GOT3 (cell line): ENCODE data around the gene NMNAT2.
"Not testable (repeated sequence)": the region's sequence is repeated elsewhere in the genome, so short reads cannot be mapped to it uniquely, and the experiment has no call there.

Experiments
- DNase-seq: peaks from one replicate; lab custom pipeline; 2025; ENCODE audit warnings: mixed read lengths; lab: John Stamatoyannopoulos, UW

Gene NMNAT2

GRCh38 chr1:183418696-183419095 lies 516 bp upstream of the NMNAT2 start:
- DNase-seq: no peak

DNA sequence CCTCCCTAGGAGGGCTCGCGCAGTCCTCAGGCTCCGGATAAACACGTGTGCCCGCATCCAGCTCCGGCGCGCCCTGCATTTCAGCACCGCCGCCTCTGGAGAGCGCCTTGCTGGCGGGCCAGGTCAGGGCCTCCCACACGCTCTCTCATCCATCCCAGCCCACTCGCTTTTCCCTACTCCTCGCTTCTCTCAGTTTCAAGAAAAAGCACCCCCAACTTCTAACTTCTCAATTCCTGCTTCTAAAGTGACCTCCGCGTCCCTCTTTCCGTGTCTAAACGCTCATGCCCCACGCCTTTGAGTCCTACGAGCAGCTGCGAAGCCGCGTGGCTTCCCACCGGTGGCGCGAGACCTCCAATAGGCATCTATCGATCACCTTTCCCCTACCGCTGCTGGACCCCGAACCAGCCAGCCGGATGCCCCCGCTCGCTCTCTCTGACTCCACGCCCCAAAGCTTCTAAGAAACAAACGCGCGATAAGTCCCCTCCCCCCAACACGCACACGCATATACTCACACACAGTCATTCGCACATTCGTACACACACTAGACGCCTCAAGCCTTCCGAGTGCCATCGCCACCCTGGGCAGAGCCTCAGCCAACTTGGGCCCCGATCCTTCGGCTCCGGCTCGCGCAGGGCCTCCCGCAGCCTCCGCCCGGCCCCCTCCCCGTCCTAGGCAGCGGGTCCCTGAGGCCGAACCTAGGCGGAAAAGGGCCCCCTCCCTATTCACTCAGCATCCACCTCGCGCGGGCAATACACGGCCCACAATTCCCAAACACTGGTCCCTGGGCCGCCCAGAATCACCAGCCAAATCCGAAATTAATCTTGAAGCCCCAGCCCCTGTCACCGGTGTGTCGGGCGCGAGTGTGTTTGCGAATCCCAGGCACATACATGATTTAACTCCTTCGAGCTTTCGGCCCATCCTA lies 1.1 kb downstream of the NMNAT2 start:
- DNase-seq: peak; percentile 29

DNA sequence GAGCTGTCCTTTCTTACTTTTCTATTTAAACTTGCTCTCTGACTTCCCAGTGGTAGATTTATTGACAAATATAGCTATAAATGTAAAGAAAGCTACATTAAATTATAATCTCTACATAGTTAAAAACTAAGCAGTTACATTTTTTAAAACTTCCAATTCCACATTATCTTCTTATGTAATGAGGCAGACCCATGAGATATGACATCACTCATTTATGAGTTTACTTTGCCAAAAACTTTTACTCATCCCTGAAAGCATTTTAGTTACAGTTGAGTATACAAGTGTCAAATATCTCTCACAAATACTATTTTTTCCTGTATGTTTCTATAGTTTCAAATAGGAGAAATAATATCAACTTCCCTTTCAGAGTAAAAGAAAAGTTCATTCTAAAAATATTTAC lies 3.8 kb downstream of the NMNAT2 start:
- no peak for DNase-seq

- DNase-seq: no peak
These were observed 7.1 kb downstream of the NMNAT2 start for GRCh38 chr1:183411091-183411490.

GRCh38 chr1:183407961-183408360 lies 10.2 kb downstream of the NMNAT2 start:
- no peak for DNase-seq

- DNase-seq: no peak
These were observed 10.7 kb downstream of the NMNAT2 start for GRCh38 chr1:183407474-183407873.

- DNase-seq: no peak
These were observed 13.7 kb downstream of the NMNAT2 start for GRCh38 chr1:183404476-183404875.

DNA sequence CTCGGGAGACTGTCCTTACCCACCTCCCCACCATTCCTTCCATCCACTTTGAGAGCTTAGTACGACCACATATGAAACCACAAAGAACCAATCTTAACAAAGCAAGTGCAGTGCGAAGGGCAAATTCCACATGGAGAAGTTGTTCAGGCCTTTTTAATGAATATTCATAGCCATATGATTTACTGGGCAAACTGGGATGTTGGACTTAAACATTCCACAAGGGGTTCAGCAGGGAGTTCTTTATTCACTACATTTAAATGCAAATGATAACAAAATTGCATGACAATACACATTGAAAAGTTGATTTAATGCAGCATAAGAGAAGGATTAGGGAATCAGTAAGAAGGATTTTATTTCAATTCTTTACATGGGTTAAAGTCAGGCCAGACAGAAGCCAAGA lies 14.7 kb downstream of the NMNAT2 start:
- DNase-seq: no peak

GRCh38 chr1:183401565-183401964 lies 16.6 kb downstream of the NMNAT2 start:
- DNase-seq: not testable (repeated sequence)

DNA sequence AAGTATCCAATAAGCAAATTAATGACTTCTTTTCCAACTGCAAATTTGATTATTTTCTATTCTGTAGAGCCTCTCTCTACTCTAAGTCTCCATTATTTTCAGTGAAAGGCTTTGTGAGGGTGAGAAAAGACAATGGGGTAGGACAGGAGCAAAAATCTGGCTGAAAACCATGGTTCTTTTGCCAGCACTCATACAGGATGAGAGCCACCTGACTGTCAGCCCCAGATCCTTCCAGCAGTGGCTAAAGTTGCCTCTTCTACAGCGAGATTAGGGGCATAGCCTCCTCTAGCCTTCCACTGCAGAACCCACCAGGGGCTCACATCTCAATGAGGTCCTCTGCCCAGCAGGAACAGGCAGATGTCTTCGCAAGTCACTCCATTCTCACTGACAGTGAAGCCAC lies 23.7 kb downstream of the NMNAT2 start:
- DNase-seq: no peak

GRCh38 chr1:183391863-183392262 lies 26.3 kb downstream of the NMNAT2 start:
- DNase-seq: no peak

DNA sequence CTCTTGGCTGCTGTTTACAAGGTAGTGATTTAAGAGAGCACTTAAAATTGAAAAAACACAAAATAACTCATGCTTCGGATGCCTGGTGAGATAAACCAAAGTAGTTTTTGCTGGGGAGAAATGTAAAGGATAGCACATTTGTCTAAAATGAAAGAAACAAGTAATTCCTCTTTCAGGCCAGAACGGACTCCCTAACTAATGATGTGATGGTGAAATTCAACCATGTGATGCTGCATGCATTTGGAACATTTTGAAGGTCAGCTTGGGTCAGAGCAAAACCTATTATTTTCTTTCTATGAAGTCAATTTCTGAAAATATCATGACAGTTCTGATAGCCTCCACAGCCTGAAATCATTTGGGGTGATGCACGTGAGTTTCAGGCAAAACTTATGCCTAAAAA lies 27.6 kb downstream of the NMNAT2 start:
- DNase-seq: no peak

DNA sequence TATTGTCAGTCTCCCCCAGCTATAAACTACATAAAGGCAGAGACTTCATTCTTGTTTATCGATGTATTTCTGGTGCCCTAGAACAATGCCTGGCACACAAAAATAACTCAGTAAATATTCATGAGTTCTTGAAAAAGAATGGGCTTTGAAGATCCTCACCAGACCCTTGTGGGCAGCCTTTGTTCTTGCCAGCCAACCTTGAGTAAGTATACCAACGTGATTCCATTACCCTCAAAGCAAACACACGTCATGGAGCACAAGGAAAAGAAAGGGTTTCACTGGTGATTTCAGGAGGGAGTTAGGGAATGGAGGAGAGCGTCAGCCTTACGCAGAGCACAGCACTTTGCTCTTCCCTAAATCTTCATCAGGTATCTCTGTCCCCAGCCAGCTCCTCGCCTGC lies 29.4 kb downstream of the NMNAT2 start:
- no peak for DNase-seq

DNA sequence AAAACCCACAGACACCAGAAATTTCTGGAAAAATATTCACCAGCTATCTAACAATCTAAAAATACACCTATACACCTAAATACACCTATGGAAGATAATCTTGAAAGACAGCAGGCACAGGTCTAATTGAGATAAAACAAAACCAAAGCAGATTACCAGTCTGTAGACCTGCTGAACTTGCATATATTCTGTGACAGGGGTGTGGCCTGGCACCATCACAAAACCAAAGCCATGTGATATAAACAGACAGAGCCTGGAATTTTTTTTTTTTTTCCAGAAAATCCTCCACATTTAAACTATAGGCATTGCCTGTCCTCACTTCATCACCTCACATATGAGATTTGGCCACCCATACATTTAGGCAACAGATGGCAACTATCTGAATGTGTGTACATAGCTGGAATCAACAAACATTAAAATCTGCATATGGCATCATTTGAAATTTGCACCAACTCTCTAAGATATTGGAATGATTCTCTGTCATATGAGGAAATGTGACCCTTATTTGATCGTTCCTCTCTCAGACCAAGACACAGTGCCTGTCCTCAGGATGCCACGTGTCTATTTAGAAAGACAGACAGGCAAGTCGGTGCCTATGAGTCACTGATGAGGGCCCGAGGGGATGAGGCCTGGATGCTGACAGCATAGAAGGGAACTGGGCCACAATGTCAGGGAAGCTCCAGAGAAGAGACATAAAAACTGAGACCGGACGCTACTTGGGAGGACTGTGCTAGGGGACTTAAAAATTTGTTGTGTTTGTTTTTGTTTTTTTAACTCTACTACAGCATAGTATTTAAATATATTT lies 32.6 kb downstream of the NMNAT2 start:
- DNase-seq: no peak

DNA sequence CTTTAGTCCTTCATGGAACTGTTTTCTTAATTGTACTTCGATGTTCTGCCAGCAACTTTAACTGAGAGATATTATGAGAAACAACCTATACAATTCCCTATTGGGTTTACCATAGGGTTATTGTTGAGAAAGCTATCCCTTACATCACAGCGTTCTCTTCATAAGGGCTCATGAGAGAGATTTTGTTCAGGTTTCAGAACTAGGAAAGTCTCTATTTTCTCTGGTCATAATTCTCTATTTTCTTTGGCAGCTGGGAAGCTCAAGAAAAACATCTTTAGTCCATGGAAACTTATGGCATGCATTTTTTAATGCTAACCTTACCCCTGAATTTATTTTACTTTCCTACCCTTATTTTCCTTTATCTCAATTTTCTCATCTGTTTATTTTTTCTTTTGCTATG lies 38.2 kb downstream of the NMNAT2 start:
- DNase-seq: no peak

- DNase-seq: no peak
These were observed 42.8 kb downstream of the NMNAT2 start for GRCh38 chr1:183375381-183375780.

DNA sequence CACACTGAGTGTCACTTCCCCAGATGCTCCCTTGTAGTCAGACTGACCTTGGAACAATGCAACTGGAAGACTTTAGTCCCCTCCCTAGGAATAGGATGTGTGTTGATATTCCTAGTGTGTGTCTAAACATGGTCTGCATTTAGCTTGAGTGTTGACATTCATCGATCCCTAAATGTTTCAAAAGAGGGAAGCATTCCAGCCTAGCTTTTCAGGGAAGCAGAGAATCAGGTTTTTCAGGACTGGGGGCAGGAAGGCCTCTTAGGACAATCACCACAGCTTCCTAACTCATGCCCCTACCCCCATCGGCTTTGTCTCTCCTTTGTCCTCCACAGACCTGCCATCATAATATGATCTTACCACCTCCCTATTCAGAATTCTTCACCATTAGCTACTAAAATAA lies 43.4 kb downstream of the NMNAT2 start:
- no peak for DNase-seq

DNA sequence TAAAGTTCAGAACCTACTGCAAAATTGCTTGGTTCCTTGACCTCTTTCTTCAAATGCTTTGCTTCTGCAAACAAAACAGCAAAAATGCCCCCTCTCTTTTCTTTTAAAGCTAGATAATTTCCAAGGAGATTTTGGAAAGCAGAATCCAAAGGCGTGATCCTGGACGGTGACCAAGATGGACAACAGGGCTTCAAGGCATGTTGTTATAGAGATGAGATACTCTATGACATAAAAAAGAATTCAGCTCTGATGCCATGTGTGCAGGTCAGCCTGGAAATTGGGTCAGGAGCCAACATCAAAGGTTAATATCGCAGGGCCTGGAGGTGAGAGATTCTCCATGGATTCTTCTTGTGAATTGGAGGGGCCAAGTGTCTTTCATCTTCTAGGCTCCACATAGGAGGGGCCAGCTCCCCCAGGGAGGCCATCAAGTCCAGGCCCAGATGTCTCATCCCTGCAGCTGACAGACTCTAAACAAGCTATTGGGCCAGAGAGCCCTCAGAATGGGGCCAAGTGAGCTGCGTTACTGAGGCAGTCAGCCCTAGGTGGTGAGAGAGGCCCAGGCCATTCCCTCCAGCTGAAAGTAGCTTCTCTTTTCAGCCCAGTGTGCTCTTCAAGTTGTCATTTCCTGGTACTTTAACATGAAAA lies 45.5 kb downstream of the NMNAT2 start:
- no peak for DNase-seq

- no peak for DNase-seq
These were observed 47.7 kb downstream of the NMNAT2 start for GRCh38 chr1:183370399-183371058.

GRCh38 chr1:183368213-183369108 lies 49.7 kb downstream of the NMNAT2 start:
- DNase-seq: no peak

- no peak for DNase-seq
These were observed 52.1 kb downstream of the NMNAT2 start for GRCh38 chr1:183366116-183366515.
